Activated T-cell treated with anti-CD3 and anti-CD28 coated beads for 4 hours (primary cell): ENCODE results near the gene EML3.
A peak's percentile ranks its signal among the peaks of the same experiment; 100 is the strongest.
"Not testable (repeated sequence)": the region's sequence is repeated elsewhere in the genome, so short reads cannot be mapped to it uniquely, and the experiment has no call there.

Experiments
- DNase-seq: peaks from one replicate; pipeline ENCODE4 v3.0.0-alpha.2; 2020

Gene EML3

GRCh38 chr11:62621027-62621566 lies 8.5 kb upstream of the EML3 start:
- DNase-seq: no peak

DNA sequence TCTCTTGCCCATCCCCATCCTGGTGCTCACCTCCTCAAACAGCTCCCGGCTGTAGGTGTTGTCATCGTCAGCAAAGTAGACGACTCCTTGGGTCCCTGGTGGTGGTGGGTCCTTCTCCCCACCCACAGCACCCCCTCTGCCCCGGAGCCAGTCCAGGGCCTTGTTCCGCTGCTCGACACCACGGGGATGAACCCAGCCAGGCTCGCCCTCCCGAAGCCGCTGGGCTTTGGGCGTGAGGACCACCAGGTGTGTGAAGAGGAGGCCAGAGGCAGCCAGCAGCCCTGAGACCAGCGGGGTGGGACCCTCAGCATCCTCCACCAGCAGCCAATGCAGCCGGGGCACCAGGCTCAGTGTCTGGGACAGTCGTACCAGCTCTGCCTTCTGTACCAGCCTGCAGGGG lies 4.4 kb upstream of the EML3 start:
- DNase-seq: not testable (repeated sequence)

DNA sequence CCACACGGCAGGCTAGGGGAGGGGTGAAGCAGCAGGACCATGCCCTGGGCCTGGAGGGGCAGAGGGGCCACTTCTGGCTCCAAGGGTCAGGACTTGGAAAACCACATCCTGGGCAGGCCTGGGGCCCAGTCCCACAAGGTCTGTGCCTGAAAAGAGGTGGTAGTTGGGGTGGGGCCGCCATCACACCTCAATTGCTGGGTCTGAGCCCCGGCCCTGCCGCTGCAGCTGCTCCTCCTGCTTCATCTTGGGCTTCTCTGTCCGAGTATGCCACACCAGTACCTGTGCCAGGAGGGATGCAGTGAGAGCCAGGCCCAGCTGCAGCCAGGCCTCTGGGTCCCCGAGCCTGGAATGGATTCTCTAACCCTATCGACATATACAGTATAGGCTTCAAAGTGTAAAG lies 2.9 kb upstream of the EML3 start:
- no peak for DNase-seq

GRCh38 chr11:62614275-62614674 lies 1.7 kb upstream of the EML3 start:
- no peak for DNase-seq

DNA sequence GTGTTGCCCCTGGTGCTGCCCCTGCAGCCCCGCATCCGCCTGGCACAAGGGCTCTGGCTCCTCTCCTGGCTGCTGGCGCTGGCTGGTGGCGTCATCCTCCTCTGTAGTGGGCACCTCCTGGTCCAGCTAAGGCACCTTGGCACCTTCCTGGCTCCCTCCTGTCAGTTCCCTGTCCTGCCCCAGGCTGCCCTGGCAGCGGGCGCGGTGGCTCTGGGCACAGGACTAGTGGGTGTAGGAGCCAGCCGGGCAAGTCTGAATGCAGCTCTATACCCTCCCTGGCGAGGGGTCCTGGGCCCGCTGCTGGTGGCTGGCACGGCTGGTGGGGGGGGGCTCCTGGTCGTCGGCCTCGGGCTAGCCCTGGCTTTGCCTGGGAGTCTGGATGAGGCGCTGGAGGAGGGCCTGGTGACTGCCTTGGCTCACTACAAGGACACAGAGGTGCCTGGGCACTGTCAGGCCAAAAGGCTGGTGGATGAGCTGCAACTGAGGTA lies 760 bp upstream of the EML3 start:
- DNase-seq: no peak

- peak; percentile 42 for DNase-seq
Observed at GRCh38 chr11:62611705-62612365, 740 bp downstream of the EML3 start.

- no peak for DNase-seq
Observed at GRCh38 chr11:62610814-62611704, 1.5 kb downstream of the EML3 start.

DNA sequence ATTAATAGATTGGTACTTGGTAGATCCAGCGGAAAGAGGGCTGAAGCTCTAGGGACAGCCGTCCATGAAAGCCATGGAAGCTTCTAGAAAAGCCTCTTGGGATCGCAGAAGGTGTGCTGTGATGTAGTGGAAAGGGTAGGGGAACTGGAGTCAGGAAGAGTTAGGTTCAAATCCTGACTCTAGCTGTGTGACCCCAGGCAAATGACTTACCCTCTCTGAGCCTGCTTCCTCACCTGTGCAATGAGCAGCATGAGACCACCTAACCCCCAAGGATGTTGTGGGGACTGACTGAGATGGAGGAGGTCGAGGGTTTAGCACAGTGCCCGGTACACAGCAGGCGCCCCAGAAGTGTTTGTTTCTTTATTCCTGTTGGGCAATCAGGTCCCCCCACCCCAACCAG lies 2.2 kb downstream of the EML3 start:
- no peak for DNase-seq

GRCh38 chr11:62608776-62609175 lies 3.8 kb downstream of the EML3 start:
- DNase-seq: no peak

DNA sequence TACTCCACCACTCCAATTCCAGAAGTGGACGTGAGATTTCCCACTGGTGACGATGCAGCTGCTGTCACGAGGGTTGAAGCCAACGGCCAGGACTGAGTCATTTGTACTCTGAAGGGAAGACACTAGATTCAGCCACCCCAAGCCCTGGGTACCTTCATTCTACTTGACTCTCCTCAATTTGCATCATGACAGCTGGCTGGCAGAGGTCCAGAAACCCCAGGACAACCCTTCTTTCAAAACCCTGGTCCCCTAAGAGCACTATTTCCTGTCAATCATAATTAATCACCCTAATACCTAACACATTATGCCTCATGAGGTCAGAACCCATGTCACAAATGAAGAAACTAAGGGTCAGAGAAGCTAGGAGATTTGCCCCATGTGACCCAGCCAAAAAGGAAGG lies 4.9 kb downstream of the EML3 start:
- no peak for DNase-seq

GRCh38 chr11:62605902-62606301 lies 6.7 kb downstream of the EML3 start:
- no peak for DNase-seq

DNA sequence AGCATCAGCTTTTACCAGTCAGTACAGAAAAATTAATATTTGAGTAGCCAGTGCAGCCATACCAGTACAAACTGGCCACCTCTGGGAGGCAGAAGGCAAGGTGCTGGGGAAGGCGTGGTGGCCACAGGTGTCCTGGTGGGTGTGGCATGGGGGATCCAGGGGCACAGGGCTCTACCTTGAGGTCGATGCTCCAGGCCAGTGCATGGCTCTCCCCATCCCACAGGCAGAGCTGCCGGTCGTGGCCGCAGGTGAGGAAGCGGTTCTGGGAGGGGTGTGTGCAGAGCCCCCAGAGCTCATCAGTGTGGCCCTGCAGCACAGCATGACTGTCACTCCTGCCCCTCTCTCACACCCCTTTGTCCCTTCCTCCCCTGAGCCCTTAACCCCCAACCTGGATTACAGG lies 7.1 kb downstream of the EML3 start:
- DNase-seq: no peak

- no peak for DNase-seq
Observed at GRCh38 chr11:62604460-62605120, 8.0 kb downstream of the EML3 start.

DNA sequence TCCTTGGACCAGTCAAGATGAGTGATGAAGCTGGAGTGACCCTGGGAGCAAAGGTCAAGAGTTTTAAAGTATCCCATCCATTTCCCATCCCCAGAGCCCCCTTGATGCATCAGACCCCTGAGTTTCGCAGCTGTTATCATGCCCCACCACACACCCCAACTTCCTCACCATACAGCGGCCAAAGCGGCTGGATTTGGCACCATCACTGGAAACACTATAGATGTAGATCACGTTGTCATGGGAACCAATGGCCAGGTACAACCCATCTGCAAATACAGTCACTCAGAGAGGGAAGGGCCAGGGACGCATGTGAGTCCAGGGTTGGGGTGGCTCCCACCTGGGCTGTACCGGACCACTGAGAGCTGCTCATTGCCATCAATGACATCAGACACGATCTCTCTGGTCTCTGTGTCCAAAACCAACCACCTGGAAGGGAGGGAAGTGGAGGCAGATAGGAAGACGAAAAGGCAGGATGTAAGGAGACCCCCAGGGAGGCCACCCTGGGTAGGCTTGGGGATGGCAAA lies 8.7 kb downstream of the EML3 start:
- no peak for DNase-seq

DNA sequence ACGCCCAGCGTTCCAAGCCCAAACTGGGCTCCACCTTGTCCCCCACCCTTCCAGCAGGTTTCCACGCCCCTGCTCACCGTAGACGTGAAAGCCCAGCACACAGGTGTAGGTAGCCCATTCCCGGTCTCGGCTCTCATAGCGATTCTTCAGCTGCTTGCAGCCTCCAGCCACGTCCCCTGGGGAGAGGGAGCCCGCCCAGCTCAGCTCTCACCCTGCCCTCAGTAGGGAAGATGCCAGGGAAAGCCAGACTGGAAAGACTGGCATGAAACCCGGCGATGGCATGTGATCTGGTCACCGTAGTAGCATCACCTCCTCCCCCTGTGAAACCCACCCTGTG lies 9.5 kb downstream of the EML3 start:
- DNase-seq: no peak

DNA sequence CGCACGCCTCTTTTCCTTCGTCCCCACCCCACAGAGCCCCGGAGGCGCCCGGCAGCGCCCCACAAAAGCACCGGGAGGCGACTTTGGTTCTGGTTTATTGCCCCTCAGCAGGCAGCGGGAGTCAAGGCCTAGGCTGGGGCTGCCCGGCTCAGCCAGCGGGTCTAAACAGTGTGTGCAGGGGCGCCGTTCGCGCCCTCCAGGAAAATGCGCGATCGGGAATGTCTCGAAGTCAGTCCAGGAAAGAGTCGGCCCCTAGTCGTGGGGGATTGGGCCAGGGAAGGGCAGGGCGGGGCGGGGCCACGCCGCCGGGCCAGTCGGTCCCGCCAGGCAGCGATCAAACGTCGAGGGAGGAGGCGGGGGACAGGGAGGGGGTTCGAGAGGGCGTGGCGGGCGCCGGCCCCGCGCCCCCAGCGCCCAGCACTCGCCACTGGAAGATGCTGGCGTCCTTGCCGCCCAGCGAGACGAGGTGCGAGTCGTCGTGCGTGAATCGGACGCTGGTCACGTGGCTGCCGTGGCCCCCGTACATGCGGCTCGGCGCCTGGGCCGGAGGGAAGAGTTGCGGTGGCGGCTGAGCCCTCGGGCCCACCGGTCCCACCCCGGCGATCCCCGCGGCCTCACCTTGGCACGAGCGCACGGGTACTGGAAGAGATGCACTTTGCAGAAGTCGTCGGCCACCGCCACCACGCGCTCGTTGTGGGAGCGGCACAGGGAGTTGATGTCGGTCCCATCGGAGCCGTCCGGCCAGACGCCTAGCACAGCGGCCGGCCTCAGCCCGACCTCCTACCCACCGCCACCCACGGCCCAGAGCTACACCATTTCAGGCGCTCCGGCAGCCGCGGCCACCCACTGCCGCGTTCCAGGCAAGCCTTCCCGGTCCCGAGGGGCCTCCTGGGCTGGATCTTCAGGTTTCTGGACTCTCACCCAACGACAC lies 10.2 kb downstream of the EML3 start:
- no peak for DNase-seq

DNA sequence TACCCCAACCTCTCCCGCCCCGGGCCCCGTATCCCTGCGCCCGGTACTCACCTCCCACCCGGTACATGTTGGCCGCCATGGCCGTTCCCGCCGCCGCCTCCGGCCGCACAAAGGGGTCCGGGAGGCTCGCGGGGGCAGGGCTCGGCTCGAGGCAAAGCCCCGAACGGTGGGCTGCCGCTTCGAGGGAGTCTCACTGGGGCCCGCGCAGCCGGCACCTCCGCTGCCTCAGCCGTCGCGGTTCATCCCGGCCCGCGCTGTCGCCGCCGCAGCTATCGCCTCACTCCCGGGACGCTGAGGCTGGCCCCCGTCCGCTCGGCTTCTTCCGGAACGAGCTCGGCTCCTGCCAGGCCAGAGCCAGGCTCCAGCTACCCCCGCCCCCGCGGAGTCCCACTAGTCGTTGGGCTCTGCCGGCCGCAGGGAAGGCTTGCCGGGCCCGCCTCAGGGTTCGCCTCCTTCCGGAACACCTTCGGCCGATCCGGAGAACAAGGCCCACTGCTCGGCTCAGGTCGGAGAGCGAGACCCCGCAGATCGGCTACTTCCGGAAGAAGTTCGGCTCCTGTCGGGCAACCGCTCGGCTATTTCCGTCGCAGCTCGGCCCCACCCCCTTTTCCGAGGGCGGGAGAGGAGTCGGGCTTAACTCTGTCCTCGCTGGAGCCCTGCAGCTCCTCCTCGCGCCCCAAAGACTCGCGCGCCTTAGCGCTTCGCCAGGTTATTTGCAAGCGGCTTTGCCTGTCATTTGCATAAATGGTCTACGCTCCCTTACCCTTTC lies 11.0 kb downstream of the EML3 start, which contains the start of gene MTA2:
Gene MTA2 (minus strand): TSS at position 494 of the 769 bp plus-strand sequence. CDS start 415 bp downstream, at position 79.
- DNase-seq: peak; percentile 100

DNA sequence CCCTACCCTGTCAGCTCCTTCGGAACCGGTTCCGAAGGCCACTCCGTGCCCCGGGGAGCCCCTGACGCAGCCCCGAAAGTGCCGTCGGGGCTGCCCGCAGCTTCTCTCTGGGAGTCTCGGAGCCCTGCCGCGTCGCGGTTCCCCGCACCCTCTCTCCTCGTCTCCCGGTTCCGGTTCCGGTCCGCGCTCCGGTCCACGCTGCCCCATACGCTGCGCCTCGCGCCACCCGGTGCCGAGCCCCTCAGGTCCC lies 11.5 kb downstream of the EML3 start:
- no peak for DNase-seq

DNA sequence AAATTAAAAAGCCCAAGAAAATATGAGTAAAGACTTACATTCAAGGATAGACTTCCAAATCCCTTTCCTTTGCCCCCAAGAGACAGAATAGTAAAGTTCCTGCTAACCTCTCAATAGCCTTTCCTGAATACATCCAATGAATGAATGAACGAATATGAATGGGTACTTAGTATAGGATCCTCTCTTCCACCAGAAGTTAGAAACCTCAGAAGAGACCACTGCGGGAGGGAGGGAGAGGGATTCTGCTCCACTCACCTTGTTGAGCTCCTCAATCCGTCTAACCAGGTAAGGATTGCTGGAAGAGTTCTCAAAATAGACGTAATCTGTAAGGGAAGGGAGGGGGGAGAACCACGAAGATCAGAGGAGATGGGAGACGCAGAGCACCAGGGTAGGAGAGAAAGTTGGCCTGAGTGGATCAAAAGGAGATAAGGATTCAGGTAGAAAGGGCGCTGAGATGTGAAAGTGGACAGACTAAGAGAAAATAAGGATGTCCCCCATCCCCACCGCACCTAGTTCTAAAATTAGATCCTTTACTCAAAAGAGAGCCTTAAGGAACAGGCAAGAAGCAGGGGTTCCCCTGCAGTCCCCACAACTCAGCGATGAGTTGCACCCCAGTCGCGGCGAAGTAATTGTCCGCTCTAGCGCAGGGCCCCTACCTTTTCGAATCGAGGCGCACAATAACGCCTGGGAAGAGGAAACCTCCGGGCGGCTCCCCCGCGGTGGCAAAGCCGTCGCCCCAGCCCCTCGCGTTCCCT lies 12.0 kb downstream of the EML3 start:
- no peak for DNase-seq

DNA sequence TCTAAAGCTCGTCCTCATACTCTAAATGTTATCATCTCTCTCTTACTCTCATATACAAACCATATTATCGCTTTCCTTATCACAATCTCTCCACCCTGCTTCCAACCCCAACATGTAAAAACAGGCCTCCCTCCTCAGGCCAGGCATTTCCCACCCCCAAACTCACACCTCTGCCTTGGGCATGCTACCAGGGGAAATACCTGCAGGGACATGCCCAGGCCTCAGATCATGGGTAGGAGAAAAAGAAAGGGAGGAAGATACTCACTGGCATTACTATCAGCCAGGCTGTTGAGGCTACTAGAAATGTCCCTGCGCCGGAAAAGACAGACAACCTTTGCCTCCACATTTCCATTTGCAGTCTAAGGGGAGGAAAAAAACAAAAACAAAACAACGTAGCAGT lies 12.7 kb downstream of the EML3 start:
- DNase-seq: no peak
